WTC11 (cell line): ENCODE results near the gene GEMIN7. TPM values are rescaled to one million over a fixed set of nuclear protein-coding genes. Genes with fewer than 3 reads are reported as not detected.

Experiments
- ATAC-seq: fragments of 200-7000 bp; cut with Tn5 transposase; 2 replicates; pipeline ENCODE4 v1.10.0; 2021; ENCODE audit warnings: mild to moderate bottlenecking, moderate library complexity
- CTCF ChIA-PET: fragments of 300-600 bp; sonication (Branson Sonifier 250); formaldehyde crosslinking; loops from one replicate; lab custom pipeline; 2021; ENCODE audit warnings: antibody characterized with exemption; lab: Charles Lee
- POLR2A ChIA-PET: fragments of 350-600 bp; sonication (Branson Sonifier 250); formaldehyde crosslinking; loops from one replicate; lab custom pipeline; 2021; ENCODE audit warnings: antibody characterized with exemption; lab: Charles Lee
- DNase-seq: peaks from one replicate; pipeline ENCODE4 v3.0.0; 2021; ENCODE audit warnings: low spot score
- H3K27ac Mint-ChIP-seq: 2 replicates; pipeline ENCODE4 v1.8.0; 2021; ENCODE audit warnings: mixed read lengths
- H3K27me3 Mint-ChIP-seq: 2 replicates; pipeline ENCODE4 v1.8.0; 2021; ENCODE audit warnings: low read depth, mild to moderate bottlenecking, moderate library complexity, mixed read lengths
- H3K36me3 Mint-ChIP-seq: 2 replicates; pipeline ENCODE4 v1.8.0; 2021; ENCODE audit warnings: mixed read lengths
- H3K4me1 Mint-ChIP-seq: 2 replicates; pipeline ENCODE4 v1.8.0; 2022; ENCODE audit warnings: mixed read lengths
- H3K4me3 Mint-ChIP-seq: 2 replicates; pipeline ENCODE4 v1.8.0; 2021; ENCODE audit warnings: mild to moderate bottlenecking, moderate library complexity, mixed read lengths
- H3K9me3 Mint-ChIP-seq: 2 replicates; pipeline ENCODE4 v1.8.0; 2021; ENCODE audit warnings: mixed read lengths
- ATF1 ChIP-seq: sonication (generic); formaldehyde crosslinking; IDR thresholded peaks from 2 replicates; pipeline ENCODE4 v1.8.1; 2023; ENCODE audit warnings: mild to moderate bottlenecking, moderate library complexity, missing genetic modification reagents
- ATF2 ChIP-seq: sonication (generic); formaldehyde crosslinking; IDR thresholded peaks from 2 replicates; pipeline ENCODE4 v1.8.1; 2022; ENCODE audit warnings: low read depth, missing genetic modification reagents, borderline replicate concordance
- EMX1 ChIP-seq: fragments of 250-450 bp; sonication (Bioruptor Pico); IDR thresholded peaks from 2 replicates; pipeline ENCODE4 v1.8.0; 2021; ENCODE audit warnings: mild to moderate bottlenecking
- ETV6 ChIP-seq: sonication (generic); formaldehyde crosslinking; IDR thresholded peaks from 2 replicates; pipeline ENCODE4 v1.8.1; 2022; ENCODE audit warnings: mild to moderate bottlenecking, missing genetic modification reagents
- HMGXB4 ChIP-seq: sonication (generic); formaldehyde crosslinking; IDR thresholded peaks from 2 replicates; pipeline ENCODE4 v1.8.1; 2023; ENCODE audit warnings: mild to moderate bottlenecking, moderate library complexity, missing genetic modification reagents
- IRF1 ChIP-seq: sonication (generic); formaldehyde crosslinking; IDR thresholded peaks from 2 replicates; pipeline ENCODE4 v1.8.0; 2023; ENCODE audit warnings: missing genetic modification reagents
- KAT7 ChIP-seq: sonication (generic); formaldehyde crosslinking; IDR thresholded peaks from 2 replicates; pipeline ENCODE4 v1.8.1; 2023; ENCODE audit warnings: missing genetic modification reagents, mild to moderate bottlenecking, borderline replicate concordance
- MAX ChIP-seq: sonication (generic); formaldehyde crosslinking; IDR thresholded peaks from 2 replicates; pipeline ENCODE4 v1.8.0; 2022; ENCODE audit warnings: mild to moderate bottlenecking, missing genetic modification reagents
- OVOL2 ChIP-seq: fragments of 250-450 bp; sonication (Bioruptor Pico); IDR thresholded peaks from 2 replicates; pipeline ENCODE4 v1.9.0; 2021; ENCODE audit warnings: mild to moderate bottlenecking, borderline replicate concordance
- TEAD4 ChIP-seq: sonication (generic); formaldehyde crosslinking; IDR thresholded peaks from 2 replicates; pipeline ENCODE4 v1.8.0; 2022; ENCODE audit warnings: mild to moderate bottlenecking, missing genetic modification reagents
- TP53 ChIP-seq: sonication (generic); formaldehyde crosslinking; IDR thresholded peaks from 2 replicates; pipeline ENCODE4 v1.8.1; 2023; ENCODE audit warnings: mild to moderate bottlenecking, missing genetic modification reagents
- ZNF121 ChIP-seq: sonication (generic); formaldehyde crosslinking; IDR thresholded peaks from 2 replicates; pipeline ENCODE4 v1.8.0; 2023; ENCODE audit warnings: missing genetic modification reagents
- ZNF263 ChIP-seq: sonication (generic); formaldehyde crosslinking; IDR thresholded peaks from 2 replicates; pipeline ENCODE4 v1.8.1; 2022; ENCODE audit warnings: low read depth, mild to moderate bottlenecking, moderate library complexity, missing genetic modification reagents
- total RNA-seq: library from RNA; stranded (reverse); gene quantifications from 3 replicates; pipeline ENCODE4 v1.2.3, GENCODE V29; 2021
- TF ChIP-seq, protein P1 (sequence below): sonication (generic); formaldehyde crosslinking; IDR thresholded peaks from 2 replicates; pipeline ENCODE4 v1.8.0; 2022; ENCODE audit warnings: mild to moderate bottlenecking, missing genetic modification reagents
- TF ChIP-seq, protein P2 (sequence below): sonication (generic); formaldehyde crosslinking; IDR thresholded peaks from 2 replicates; pipeline ENCODE4 v1.8.1; 2023; ENCODE audit warnings: mild to moderate bottlenecking, missing genetic modification reagents, moderate library complexity
- TF ChIP-seq, protein P3 (sequence below): sonication (generic); formaldehyde crosslinking; IDR thresholded peaks from 2 replicates; pipeline ENCODE4 v1.8.1; 2023; ENCODE audit warnings: mild to moderate bottlenecking, missing genetic modification reagents
- TF ChIP-seq, protein P4 (sequence below): sonication (generic); formaldehyde crosslinking; IDR thresholded peaks from 2 replicates; pipeline ENCODE4 v1.8.0; 2023; ENCODE audit warnings: mild to moderate bottlenecking, missing genetic modification reagents
- TF ChIP-seq, protein P5 (sequence below): sonication (generic); formaldehyde crosslinking; IDR thresholded peaks from 2 replicates; pipeline ENCODE4 v1.8.1; 2022; ENCODE audit warnings: mild to moderate bottlenecking, missing genetic modification reagents, moderate library complexity, borderline replicate concordance

Gene GEMIN7
- total RNA-seq, 1 experiment from 2014 or later = 55.0 TPM

- peak; percentile 3 for ATAC-seq
- peak; percentile 25 for DNase-seq
- POLR2A ChIA-PET = interaction anchor here (0.6 to 3.0 kb wide), 3 partner anchors 13 to 145 kb away, joined by 4 to 19 read pairs (median 5); partner anchors contain the start of gene PPP1R37
- Mint-ChIP-seq H3K27ac (peak overlapping the region; percentile 88), H3K4me1 (peaks cover 49% of the 10 kb centered on the region), H3K4me3 (peak overlapping the region; percentile 80), H3K9me3 (no peaks in the 10 kb centered on the region), H3K27me3 (no peaks in the 10 kb centered on the region), H3K36me3 (peaks cover 10% of the 10 kb centered on the region)
- TF ChIP-seq, protein P1, sequence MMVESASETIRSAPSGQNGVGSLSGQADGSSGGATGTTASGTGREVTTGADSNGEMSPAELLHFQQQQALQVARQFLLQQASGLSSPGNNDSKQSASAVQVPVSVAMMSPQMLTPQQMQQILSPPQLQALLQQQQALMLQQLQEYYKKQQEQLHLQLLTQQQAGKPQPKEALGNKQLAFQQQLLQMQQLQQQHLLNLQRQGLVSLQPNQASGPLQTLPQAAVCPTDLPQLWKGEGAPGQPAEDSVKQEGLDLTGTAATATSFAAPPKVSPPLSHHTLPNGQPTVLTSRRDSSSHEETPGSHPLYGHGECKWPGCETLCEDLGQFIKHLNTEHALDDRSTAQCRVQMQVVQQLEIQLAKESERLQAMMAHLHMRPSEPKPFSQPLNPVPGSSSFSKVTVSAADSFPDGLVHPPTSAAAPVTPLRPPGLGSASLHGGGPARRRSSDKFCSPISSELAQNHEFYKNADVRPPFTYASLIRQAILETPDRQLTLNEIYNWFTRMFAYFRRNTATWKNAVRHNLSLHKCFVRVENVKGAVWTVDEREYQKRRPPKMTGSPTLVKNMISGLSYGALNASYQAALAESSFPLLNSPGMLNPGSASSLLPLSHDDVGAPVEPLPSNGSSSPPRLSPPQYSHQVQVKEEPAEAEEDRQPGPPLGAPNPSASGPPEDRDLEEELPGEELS = peak; percentile 35; the same call in 1 of the 2 replicates
- TF ChIP-seq, protein P2, sequence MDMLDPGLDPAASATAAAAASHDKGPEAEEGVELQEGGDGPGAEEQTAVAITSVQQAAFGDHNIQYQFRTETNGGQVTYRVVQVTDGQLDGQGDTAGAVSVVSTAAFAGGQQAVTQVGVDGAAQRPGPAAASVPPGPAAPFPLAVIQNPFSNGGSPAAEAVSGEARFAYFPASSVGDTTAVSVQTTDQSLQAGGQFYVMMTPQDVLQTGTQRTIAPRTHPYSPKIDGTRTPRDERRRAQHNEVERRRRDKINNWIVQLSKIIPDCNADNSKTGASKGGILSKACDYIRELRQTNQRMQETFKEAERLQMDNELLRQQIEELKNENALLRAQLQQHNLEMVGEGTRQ (CRISPR knock-in tag) = 0 out of 2 replicates have a peak, but pooled peaks have one; percentile 17
- TF ChIP-seq ETV6 (CRISPR knock-in tag) (peak; percentile 68; the same call in 1 of the 2 replicates), MAX (peak; percentile 28), HMGXB4 (CRISPR knock-in tag) (no peak), IRF1 (no peak)
- CTCF ChIA-PET = interaction anchor here (0.7 to 1.7 kb wide), 8 partner anchors 13 to 85 kb away, joined by 3 to 6 read pairs (median 4); no protein-coding TSS in a partner anchor
Measured at GRCh38 chr19:45076851-45077730, 2.0 kb upstream of the GEMIN7 start.

DNA sequence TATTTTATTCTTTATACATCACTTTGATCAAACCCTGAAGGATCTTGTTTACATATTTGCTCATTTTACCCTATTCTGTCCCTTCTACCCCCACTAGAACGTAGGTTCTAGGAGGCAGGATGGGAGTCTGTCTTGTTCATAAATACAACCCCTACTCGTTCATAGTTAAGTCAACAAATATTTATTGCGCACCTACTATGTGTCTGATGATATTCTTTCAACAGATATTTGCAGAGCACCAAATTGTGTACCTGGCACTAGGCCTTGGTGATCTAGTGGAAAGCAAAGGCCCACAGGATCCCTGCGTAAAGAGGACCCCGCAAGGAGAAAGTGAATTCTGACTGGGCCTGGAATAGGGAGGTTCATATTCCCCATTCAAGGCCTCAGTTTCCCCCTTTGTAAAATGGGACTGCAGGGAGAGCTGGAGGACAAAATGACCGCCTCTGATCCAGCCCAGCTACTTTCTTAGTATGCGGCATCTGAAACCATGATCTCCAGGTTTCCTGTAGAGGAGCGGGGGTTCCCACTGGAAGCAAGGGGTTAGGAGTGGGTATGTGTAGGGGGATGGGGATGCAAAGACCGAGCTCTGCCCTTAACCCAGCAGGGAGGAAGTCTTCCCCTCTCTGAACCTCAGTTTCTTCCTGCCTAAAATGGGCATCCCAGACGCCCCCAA is 534 bp upstream of the GEMIN7 start:
- CTCF ChIA-PET = interaction anchor here (0.8 to 2.9 kb wide), 6 partner anchors 11 to 100 kb away, joined by 3 to 23 read pairs (median 6); partner anchors contain the start of genes BLOC1S3, PPP1R37 and TRAPPC6A

More for the DNA sequence above, 534 bp upstream of the GEMIN7 start:
- Mint-ChIP-seq H3K9me3 (no peaks in the 10 kb centered on the region), H3K27me3 (no peaks in the 10 kb centered on the region)
- TF ChIP-seq TP53 (no peak), ATF2 (CRISPR knock-in tag) (no peak), KAT7 (CRISPR knock-in tag) (no peak), TEAD4 (CRISPR knock-in tag) (no peak), ZNF263 (CRISPR knock-in tag) (no peak), ATF1 (CRISPR knock-in tag) (no peak), OVOL2 (CRISPR knock-in tag) (no peak), EMX1 (CRISPR knock-in tag) (no peak), ZNF121 (no peak)
- TF ChIP-seq, protein P3, sequence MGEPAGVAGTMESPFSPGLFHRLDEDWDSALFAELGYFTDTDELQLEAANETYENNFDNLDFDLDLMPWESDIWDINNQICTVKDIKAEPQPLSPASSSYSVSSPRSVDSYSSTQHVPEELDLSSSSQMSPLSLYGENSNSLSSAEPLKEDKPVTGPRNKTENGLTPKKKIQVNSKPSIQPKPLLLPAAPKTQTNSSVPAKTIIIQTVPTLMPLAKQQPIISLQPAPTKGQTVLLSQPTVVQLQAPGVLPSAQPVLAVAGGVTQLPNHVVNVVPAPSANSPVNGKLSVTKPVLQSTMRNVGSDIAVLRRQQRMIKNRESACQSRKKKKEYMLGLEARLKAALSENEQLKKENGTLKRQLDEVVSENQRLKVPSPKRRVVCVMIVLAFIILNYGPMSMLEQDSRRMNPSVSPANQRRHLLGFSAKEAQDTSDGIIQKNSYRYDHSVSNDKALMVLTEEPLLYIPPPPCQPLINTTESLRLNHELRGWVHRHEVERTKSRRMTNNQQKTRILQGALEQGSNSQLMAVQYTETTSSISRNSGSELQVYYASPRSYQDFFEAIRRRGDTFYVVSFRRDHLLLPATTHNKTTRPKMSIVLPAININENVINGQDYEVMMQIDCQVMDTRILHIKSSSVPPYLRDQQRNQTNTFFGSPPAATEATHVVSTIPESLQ = no peak
- TF ChIP-seq, protein P4, sequence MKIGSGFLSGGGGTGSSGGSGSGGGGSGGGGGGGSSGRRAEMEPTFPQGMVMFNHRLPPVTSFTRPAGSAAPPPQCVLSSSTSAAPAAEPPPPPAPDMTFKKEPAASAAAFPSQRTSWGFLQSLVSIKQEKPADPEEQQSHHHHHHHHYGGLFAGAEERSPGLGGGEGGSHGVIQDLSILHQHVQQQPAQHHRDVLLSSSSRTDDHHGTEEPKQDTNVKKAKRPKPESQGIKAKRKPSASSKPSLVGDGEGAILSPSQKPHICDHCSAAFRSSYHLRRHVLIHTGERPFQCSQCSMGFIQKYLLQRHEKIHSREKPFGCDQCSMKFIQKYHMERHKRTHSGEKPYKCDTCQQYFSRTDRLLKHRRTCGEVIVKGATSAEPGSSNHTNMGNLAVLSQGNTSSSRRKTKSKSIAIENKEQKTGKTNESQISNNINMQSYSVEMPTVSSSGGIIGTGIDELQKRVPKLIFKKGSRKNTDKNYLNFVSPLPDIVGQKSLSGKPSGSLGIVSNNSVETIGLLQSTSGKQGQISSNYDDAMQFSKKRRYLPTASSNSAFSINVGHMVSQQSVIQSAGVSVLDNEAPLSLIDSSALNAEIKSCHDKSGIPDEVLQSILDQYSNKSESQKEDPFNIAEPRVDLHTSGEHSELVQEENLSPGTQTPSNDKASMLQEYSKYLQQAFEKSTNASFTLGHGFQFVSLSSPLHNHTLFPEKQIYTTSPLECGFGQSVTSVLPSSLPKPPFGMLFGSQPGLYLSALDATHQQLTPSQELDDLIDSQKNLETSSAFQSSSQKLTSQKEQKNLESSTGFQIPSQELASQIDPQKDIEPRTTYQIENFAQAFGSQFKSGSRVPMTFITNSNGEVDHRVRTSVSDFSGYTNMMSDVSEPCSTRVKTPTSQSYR = no peak
- TF ChIP-seq, protein P5, sequence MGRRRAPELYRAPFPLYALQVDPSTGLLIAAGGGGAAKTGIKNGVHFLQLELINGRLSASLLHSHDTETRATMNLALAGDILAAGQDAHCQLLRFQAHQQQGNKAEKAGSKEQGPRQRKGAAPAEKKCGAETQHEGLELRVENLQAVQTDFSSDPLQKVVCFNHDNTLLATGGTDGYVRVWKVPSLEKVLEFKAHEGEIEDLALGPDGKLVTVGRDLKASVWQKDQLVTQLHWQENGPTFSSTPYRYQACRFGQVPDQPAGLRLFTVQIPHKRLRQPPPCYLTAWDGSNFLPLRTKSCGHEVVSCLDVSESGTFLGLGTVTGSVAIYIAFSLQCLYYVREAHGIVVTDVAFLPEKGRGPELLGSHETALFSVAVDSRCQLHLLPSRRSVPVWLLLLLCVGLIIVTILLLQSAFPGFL (CRISPR knock-in tag) = no peak
- TF ChIP-seq, all 79 proteins: peak for 0
- DNase-seq (no peak), ATAC-seq (no peak)
- Mint-ChIP-seq H3K36me3 (peaks cover 14% of the 10 kb centered on the region), H3K27ac (peak overlapping the region; percentile 87), H3K4me3 (peak overlapping the region; percentile 99), H3K4me1 (peaks cover 52% of the 10 kb centered on the region)
- POLR2A ChIA-PET = interaction anchor here (0.5 to 2.7 kb wide), 5 partner anchors 12 to 150 kb away, joined by 3 to 36 read pairs (median 4); partner anchors contain the start of genes CLASRP and PPP1R37
